Activated gamma-delta T cell (primary cell): ENCODE data around the gene KCNS3.

Experiments used
- DNase-seq: peaks from one replicate; lab custom pipeline; 2025; lab: John Stamatoyannopoulos, UW
- total RNA-seq, 2 donors: gene quantifications; one replicate each; lab custom pipeline; 2026; lab: John Stamatoyannopoulos, UW

The KCNS3 gene, protein sequence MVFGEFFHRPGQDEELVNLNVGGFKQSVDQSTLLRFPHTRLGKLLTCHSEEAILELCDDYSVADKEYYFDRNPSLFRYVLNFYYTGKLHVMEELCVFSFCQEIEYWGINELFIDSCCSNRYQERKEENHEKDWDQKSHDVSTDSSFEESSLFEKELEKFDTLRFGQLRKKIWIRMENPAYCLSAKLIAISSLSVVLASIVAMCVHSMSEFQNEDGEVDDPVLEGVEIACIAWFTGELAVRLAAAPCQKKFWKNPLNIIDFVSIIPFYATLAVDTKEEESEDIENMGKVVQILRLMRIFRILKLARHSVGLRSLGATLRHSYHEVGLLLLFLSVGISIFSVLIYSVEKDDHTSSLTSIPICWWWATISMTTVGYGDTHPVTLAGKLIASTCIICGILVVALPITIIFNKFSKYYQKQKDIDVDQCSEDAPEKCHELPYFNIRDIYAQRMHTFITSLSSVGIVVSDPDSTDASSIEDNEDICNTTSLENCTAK
- 0 reads per million in 2 donors for total RNA-seq

DNA sequence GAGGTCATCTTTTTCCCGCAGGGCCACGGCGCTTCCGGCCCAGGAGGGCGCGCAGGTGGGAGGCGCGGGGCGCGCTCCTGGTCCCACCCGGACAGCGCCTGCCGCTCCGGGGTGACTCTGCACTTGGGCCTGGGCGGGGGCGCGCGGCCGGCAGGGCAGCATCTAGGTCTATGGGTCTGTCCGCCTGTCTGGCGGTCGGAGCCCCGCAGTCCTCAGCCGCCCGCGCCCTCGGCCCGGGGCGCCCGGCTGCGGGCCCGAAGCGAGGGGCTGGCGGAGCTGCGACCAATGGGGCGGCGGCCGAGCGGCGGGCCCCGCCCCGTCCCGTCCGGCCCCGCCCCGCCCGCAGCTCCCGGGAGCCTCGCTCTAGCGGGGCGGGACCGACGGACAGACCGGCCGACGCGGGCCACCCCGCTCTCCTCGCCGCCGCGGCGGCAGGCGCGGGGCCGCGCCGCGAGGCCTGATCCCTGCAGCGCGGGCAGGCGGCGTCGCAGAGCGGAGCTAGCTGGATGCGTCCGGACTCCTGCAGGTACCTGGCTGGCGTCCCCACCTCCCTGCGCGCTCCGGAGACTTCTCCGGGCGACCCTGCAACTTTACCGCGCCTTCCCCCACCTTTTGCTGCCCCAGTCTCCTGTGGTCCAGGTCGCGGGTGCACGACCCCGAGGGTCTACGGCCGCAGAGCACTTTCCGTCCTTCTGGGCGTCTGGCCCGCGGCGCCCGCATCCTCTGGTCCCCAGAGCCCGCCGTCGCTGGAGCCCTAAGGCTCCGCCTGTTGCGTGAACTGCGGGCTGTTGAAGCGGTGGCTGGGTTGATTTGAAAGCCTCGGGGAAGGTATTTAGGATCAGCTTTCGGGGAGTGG is at the start of gene KCNS3:
TSS of gene KCNS3 (plus strand) at position 387 of the 856 bp plus-strand sequence. CDS start 52,342 bp downstream, outside the sequence.
- DNase-seq, result peak; percentile 7

DNA sequence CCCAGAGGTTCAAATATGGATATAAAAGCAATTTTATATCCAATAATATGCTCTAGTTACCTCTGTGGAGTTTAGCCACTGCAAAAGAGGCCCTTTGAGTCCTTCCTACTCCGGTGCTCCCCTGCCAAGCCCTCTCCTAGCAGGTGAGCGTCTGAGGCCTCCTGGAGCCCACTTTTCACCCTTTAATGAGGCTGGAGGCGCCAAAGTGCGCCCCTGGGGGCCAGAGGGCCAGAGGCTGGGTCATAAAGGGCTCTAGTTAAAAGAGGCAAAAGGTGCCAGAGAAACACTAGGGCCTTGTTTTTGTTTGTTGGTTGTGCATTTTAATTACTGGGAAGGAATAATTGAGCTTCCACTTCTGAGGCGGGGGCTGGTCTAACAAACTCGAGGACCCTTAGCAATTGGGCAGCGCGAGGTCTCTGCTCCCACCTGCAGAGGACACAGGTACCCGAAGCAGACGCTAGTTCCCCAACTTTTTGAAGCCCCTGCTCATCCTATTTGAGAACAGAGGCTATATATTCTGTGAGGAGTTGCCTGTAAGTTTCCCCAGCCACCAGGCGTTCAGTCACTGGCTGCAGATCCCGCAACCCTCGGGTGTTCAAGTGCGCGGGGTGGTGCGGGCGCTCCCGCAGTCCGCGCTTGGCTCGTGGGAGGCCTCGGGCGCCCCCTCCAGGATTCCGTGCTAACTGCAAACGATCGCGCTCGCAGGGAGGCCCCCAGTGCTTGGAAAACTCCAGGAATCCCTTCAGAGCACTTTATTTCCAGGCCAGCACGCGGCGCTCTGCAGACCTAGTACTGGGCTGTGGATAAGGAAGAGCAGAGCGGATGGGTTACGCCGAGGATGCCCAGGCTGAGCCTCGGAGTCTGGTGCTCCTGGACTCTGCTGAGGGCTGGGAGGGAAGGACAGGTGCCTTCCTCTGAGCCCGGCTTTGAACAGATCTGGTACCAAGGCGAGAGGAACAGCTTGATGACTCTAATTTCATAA is 48.1 kb upstream of the KCNS3 start:
- peak; percentile 9 for DNase-seq

DNA sequence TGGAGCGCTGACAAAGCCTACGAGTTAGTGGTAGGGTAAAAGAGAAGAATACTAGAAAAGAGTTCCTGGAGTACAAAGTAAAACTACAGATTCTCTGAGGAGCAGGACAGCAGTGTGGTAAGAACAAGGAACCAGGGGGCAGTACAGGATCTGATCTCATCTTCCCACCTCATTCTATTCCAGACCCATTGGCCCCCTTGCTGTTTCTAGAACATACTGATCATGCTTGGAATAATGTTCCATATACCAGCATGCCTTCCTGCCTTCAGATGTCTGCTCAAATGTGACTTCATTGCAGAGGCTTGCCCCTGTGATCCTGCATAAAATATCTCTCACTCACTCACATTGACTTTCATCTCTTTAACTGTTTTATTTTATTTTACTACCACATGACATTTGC is 43.0 kb upstream of the KCNS3 start:
- no peak for DNase-seq

DNA sequence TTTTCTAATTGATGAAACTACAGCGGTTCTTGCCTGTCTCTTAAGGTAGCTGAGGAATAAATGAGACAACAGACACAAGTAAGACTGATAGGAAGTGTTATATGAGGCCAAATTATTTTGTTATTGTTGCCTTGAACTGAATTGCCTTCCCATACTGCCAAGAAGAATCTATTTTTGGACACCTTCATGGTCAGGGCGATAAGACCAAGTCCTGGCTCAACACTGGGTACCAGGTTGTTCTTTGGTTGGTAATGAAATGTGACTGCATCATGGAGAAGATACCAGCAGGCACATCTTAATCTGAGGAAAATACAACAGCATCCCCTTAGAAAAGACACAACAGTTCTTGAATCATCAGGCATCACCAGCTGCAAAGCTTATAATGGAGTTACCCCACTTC is 38.5 kb upstream of the KCNS3 start:
- DNase-seq, result no peak

DNA sequence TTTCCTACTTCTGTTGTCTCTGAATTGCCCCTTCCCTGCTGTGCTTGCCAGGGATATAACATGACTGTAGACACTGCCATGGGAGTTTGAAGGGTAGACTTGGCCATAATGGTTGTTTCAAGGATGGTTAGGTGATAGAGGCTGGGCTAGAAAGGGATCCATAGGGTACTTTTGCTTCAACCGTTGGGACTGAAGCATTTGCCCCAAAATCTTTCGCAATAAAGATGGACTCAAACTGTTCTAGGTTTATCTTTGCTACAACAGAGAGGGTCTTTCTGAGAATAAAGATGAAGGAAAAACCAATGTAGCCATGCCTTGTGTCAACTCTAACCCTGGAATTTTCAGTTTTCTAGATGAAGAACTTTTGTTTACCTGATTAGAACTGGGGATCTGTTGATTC is 35.0 kb upstream of the KCNS3 start:
- no peak for DNase-seq

DNA sequence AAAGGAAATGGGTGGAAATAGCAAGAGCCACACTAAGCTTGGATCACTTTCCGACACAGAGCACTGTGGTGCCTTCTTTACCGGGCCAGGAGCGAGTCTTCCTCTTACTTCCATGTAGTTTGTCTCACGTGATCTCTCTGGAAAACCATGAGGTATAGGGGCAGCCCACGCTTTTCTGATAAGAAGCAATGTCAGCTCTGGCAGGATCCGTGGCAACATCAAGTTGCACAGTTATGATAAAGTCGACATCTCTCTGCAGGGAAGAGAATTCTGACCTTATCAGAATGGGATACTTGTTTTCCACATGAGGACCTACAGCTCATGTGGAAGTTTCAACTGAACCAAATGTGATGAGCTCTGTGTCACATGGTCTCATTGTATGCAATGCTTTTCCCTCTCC is 32.7 kb upstream of the KCNS3 start:
- no peak for DNase-seq

DNA sequence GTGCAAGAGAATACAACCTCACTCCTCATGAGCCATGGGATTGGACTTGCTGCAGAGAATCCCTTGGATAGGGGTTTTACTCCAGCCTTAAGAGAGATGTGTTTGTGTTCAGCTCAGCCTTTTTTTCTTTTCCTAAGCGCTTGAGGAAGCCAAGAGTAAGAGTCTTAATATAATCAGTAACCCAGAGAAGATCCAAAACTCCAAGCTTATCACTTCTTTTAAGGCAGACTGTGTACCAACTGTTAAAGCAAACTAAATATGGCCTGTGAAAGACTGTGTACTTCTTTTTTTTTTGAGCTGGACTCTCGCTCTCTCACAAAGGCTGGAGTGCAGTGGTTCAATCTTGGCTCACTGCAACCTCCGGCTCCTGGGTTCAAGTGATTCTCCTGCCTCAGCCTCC is 31.8 kb upstream of the KCNS3 start:
- DNase-seq, result no peak

DNA sequence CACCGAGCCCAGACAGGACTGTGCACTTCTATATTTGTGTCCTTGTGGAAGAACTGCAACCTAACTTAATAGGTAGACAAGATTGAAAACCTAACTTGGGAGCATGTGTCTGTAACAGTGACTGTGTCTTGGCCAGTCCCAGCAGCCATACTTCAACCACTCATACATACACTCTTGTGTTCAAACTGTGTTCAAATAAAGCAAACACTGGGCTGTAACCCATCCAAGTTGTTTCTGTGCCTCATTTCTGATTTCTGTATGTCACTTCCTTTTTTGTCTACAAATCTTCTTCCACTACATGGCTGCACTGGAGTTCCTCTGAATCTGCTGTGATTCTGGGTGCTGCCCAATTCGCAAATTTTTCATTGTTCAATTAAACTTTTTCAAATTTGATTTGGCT is 31.2 kb upstream of the KCNS3 start:
- no peak for DNase-seq

DNA sequence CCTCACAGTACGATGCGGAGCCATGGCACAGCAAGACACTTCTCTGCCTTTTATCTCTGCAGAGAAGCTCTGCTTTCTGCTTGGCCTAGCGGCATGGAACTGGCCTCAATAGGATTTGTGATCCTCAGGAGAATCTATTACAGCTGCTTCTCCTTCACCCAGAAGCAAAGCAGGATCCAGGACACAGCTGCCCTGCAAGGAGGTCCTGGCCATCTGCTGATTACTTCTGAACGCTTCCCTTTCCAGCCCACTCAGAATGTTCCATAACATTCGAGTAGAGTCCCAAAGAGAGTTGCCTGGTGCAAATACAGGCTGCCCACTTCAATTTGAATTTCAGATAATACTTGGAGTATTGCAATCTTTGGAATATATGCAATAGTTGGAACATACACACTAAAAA is 29.2 kb upstream of the KCNS3 start:
- DNase-seq, result no peak

DNA sequence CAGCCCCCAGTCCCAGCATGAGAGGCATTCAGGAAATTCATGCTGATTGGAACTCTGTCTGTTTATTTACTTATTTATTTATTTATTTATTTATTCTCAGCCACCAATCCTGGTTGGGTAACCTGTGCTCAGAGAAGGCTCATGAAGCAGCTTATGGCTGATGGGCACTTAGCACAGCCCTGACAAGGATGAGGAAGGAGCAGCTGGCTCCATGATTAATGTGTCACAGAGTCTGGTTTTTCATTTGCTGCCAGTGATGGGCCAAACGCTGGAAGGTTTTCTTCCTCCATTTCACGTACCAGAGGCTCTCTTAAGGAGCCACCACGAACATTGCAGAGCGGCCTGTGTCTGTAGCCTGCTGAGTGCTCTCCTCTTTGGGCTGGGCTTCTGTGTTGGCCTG is 28.3 kb upstream of the KCNS3 start:
- no peak for DNase-seq

DNA sequence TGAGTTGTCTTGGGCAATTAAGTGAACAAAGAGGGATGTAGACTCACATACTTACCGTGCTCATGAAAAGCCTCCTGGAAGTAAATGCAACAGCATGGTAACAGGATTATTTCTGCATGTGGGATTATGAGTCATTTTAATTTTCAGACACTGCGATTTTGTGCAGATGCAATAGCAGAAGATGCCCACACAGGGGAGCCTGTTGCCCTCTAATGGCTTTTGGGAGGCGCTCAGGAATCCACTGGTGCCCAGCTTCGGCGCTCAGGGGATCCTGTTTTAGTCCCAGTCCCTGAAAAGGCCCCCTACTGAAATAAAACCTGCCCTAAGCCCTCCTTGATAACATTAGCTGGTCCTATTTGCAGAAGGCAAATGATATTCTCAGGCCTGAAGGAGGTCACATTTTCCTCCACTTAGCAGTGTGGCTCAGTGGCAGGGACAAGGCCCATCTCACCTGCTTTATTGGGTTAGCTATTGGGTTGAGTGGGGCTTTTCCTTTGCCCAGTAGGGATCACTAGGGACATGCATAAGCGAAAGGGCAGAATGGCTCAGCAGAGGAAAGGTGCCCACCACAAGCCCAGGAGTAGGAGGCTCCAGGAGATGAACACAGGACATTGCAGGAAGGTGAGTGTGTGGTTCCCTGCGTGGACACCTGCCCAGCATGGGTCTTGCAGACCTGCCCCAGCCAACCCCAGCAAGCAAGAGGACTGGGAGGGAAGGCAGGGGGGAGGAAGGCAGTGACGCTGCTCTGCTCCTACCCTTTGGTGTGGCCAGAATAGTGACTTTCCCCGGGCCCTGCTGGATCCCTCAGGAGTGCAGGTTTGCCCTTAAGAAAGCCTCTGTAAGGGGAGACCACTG is 26.5 kb upstream of the KCNS3 start:
- DNase-seq, result no peak

DNA sequence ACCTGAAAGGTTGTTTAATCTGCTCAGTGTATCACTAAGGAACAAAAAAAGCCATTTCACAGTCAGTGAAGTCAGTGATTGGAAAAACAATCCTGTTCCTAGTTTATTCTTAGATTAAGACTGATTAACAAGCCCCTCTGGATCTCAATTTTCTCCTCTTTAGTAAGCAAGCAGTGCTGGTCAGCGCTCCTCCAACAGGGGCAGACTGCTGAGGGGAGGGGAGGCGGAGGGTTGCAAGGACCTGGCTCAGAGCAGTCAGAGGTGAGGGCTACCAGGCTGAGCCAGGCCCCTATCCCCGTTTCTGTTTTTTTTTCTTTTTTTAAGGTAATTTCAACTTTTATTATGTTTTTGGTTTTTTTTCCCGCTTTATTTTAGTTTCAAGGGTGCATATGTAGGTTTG is 24.7 kb upstream of the KCNS3 start:
- DNase-seq, result no peak

DNA sequence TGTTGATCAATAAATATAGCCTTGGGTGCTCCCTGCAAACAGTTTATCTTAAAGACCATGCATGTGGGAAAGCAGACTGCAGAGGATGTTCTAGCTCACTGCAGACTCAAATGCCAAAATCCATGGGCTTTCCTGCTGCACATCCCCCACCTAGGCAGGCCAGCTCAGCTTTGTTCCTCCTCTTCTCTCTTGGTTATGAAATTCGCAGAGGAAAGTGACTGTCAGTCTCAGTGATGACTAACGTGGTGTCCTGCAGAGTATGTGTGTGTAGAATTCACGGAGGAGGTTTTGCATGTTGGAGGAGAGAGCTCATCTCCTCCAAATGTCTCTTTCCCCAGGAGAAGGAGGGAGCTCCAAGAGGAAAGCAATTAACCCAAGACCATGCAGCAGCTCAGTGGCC is 21.4 kb upstream of the KCNS3 start:
- no peak for DNase-seq

DNA sequence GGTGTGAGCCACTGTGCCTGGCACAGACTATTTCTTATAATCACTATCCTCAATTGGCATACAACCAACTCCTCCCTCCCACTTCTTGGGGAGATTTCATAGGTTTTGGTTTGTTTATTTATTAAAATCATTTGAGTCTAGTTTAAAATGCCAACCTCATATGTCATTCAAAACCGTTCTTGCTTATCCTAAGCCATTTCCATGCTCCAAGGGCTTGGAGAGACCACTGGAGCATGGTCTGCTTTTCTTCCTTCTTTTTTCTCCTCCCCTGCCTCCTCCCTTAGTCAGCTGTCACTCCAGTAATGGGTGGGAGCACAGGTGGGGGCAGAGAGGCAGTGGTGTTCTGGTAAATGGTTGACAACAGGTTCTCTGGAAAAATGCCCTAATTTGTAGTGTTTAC is 20.4 kb upstream of the KCNS3 start:
- no peak for DNase-seq

DNA sequence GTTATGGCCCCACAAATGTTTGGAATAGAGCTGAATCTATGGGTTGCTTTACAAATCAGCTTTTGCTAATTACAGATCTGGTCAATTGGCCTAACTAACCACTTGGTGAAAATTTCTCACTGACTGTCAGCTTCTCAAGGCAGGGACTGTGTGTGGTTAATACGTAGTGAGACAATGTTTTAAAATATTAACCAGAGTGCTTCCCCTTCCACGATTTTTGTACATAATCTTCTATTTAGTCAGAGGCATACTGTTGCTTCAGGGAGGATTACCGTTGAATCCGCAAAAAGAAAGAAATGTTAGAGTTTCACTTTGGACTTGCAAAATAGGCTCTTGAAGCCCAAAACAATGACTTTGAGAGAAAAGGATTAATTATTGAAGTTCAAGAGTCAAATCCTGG is 14.9 kb upstream of the KCNS3 start:
- DNase-seq, result no peak

DNA sequence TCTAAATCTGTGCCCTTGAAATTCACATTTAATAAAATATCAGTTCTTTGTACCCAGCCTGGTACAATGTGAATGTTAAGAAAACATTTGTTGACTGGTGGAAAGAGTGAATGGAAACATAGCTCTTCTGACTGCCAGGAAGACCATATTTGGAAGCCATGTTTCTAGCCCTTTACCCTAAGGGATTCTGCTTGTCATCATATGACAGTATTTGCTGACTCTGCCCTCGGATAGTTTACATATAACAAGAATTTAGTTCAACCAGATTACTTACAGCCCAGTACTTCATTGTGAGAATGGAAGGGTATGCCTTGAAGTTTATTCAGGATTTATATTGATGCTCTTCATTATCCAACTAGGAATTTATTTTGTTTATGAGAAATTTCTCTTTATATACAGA is 13.8 kb upstream of the KCNS3 start:
- no peak for DNase-seq

DNA sequence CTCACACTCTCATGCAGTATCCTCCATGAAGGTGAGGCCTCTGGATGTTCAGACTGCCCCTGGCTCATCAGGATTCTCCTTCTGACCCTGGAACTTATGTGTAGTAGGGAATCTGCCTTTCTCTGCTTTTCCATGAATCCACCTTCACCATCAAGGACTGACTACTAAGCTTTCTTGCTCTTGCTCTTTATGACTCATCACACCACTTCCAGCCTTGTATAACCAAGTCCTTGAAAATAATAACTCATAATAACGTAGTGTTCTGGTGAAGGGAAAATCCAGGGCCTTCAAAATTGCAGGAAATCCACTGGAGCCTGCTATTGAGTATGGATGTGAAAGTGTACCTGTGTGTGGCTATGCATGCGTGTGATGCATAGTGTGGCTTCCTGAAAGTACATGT is 11.3 kb upstream of the KCNS3 start:
- DNase-seq, result no peak

DNA sequence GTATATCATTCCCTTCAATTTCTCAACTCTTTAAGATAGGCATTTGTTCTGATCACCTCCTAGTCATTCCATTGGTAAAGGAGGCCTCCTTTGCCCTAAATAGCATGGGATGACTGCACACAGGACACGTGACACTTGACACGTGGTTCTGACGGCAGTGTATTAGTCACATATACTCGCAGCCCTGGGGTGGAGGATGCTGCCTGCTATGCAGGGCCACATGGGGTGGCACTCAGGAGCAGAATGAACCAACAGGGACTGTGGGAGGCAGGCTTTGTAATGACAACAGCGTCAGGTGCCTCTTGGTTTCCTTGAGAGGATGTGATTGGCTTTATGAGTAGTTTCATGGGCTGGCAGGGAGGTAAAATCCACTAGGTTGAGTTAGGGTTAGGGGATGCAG is 9.3 kb upstream of the KCNS3 start:
- no peak for DNase-seq

DNA sequence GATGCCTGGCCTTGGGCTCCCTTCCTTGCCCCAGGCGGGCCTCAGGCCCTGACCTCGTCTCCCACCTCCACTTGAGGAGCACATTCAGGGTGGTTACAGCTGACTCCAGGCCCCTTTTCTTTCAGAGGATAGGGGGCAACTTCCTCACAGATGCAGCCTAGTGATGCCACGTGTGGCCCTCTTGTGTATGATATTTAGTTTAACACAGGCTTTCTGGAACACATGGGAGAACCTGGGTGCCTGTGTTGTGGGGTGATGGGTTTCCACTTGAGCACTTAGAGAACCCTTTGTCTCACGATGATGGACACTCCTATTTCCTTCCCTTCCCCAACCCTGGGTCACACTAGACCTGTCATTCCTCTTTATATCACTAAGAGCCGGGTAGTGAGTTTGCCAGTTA is 6.8 kb upstream of the KCNS3 start:
- no peak for DNase-seq

DNA sequence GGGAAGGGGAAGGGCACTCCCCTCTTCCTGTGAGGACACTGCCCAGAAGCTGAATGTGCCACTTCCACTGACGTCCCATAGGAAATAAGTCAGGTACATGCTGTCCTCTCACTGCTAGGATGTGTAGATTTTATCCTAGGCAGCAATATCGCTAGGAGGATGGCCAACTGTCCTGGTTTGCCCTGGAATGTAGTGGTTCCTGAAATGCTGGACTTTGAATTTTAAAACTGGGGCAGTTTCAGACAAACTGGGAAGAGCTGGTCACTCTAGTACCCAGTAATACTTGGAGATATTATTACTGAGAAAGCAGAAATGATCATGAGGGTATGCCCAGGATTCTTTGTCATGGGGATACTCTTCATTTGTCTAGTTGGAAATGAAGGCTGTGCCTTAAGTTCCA is 5.4 kb upstream of the KCNS3 start:
- no peak for DNase-seq

DNA sequence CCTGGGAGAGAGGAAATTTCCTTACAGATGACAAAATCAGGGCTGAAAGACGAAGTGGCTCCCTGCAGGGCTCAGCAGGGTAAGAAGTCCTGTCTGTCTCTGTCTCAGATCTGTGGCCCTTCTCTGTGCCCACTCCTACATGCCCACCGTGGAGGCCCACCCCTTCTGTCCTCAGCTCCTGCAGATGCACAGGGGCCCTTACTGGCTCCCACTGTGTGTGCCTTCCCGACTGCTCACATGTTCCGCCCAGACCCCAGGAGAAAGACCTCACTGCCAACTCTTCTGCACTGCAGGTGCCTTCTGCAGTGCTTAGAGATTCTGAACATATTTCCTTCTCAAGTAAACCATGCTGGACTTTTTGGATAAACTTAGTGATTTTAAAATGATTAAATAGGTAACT is 1.9 kb upstream of the KCNS3 start:
- DNase-seq, result no peak
